Measurements from ENCODE around the gene SPTBN4.

SPTBN4 gene

DNA sequence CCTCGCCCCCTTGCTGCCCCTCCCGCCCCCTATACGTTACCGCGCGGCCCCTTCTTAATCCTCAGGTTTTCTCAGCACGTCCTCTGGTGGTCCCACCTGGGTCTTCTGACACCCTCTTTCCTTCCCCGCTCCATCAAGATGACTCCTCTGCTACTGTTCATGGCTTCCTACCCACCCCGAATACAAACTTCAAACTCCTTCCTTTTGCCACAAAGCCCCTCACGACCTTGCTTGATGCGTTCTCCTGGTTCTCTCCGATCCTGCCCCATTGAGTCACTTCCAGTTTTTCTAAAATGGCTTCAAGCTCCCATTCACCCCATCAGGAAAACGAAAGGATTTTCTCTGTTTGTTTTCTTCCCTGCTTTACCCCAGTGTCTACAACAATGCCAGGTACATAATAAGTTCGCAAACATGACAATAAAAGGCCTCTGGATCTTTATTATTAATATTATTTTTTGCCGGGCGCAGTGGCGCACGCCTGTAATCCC lies 21.9 kb upstream of the SPTBN4 start (continued):
- TF ChIP-seq HIC1 (tag by site-specific recombination; IDR thresholded peaks at IDR 0.05): no peak
- TF ChIP-seq ZSCAN16 (tag by site-specific recombination; IDR thresholded peaks at IDR 0.05): no peak
- no peak for TF ChIP-seq ZNF555 (tag by site-specific recombination; conservative IDR thresholded peaks at IDR 0.05)
- no peak for TF ChIP-seq ZNF530 (tag by site-specific recombination; IDR thresholded peaks at IDR 0.05; ENCODE audit: low read depth)
- 0 out of 2 replicates have a peak, but pooled peaks have one; percentile 35 for TF ChIP-seq ZBTB20 (tag by site-specific recombination; IDR thresholded peaks at IDR 0.05)
- TF ChIP-seq TRIM28 (IDR thresholded peaks at IDR 0.05; ENCODE audit: borderline replicate concordance, low read length): no peak
- 0 out of 2 replicates have a peak, but pooled peaks have one; percentile 45 for TF ChIP-seq SP7 (tag by site-specific recombination; IDR thresholded peaks at IDR 0.05)
- TF ChIP-seq ZBTB8A (tag by site-specific recombination; IDR thresholded peaks at IDR 0.05): no peak; the same call in 1 of the 2 replicates
- TF ChIP-seq ZNF654 (tag by site-specific recombination; IDR thresholded peaks at IDR 0.05; ENCODE audit: low read depth): peak; percentile 56
- peak; percentile 2; the same call in 1 of the 2 replicates for TF ChIP-seq ZNF76 (tag by site-specific recombination; IDR thresholded peaks at IDR 0.05; ENCODE audit: borderline replicate concordance, low read depth)
- TF ChIP-seq ZNF302 (tag by site-specific recombination; IDR thresholded peaks at IDR 0.05; ENCODE audit: low read depth): no peak
- TF ChIP-seq ZNF10 (tag by site-specific recombination; IDR thresholded peaks at IDR 0.05): no peak
- no peak for TF ChIP-seq ZNF391 (tag by site-specific recombination; IDR thresholded peaks at IDR 0.05; ENCODE audit: borderline replicate concordance, low read depth)
- TF ChIP-seq REPIN1 (tag by site-specific recombination; IDR thresholded peaks at IDR 0.05; ENCODE audit: low read depth): no peak
- TF ChIP-seq ZNF138 (tag by site-specific recombination; IDR thresholded peaks at IDR 0.05; ENCODE audit: borderline replicate concordance): no peak
- TF ChIP-seq ZNF140 (tag by site-specific recombination; IDR thresholded peaks at IDR 0.05): no peak
- TF ChIP-seq HOXC10 (CRISPR knock-in tag; IDR thresholded peaks at IDR 0.05): no peak
- no peak for TF ChIP-seq GLIS2 (tag by site-specific recombination; IDR thresholded peaks at IDR 0.05)
- no peak for TF ChIP-seq ZNF624 (tag by site-specific recombination; IDR thresholded peaks at IDR 0.05)
- TF ChIP-seq ZNF677 (tag by site-specific recombination; IDR thresholded peaks at IDR 0.05): no peak
- TF ChIP-seq ZNF660 (tag by site-specific recombination; IDR thresholded peaks at IDR 0.05): no peak
- TF ChIP-seq ZNF184 (tag by site-specific recombination; IDR thresholded peaks at IDR 0.05): no peak
- no peak for TF ChIP-seq ZNF211 (tag by site-specific recombination; IDR thresholded peaks at IDR 0.05; ENCODE audit: low read depth)
- TF ChIP-seq ZNF23 (tag by site-specific recombination; IDR thresholded peaks at IDR 0.05; ENCODE audit: borderline replicate concordance): no peak
- no peak for TF ChIP-seq GFI1B (tag by site-specific recombination; IDR thresholded peaks at IDR 0.05)
- TF ChIP-seq ZNF501 (tag by site-specific recombination; IDR thresholded peaks at IDR 0.05): no peak; the same call in none of the 2 replicates
- no peak for TF ChIP-seq KLF16 (tag by site-specific recombination; IDR thresholded peaks at IDR 0.05)
- TF ChIP-seq ZNF341 (tag by site-specific recombination; IDR thresholded peaks at IDR 0.05; ENCODE audit: low read depth): no peak
- no peak for TF ChIP-seq PRDM10 (tag by site-specific recombination; IDR thresholded peaks at IDR 0.05)
- TF ChIP-seq, protein P1, sequence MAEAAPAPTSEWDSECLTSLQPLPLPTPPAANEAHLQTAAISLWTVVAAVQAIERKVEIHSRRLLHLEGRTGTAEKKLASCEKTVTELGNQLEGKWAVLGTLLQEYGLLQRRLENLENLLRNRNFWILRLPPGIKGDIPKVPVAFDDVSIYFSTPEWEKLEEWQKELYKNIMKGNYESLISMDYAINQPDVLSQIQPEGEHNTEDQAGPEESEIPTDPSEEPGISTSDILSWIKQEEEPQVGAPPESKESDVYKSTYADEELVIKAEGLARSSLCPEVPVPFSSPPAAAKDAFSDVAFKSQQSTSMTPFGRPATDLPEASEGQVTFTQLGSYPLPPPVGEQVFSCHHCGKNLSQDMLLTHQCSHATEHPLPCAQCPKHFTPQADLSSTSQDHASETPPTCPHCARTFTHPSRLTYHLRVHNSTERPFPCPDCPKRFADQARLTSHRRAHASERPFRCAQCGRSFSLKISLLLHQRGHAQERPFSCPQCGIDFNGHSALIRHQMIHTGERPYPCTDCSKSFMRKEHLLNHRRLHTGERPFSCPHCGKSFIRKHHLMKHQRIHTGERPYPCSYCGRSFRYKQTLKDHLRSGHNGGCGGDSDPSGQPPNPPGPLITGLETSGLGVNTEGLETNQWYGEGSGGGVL (tag by site-specific recombination; IDR thresholded peaks at IDR 0.05): no peak
- no peak for TF ChIP-seq ZEB2 (tag by site-specific recombination; IDR thresholded peaks at IDR 0.05)
- TF ChIP-seq, protein P2, sequence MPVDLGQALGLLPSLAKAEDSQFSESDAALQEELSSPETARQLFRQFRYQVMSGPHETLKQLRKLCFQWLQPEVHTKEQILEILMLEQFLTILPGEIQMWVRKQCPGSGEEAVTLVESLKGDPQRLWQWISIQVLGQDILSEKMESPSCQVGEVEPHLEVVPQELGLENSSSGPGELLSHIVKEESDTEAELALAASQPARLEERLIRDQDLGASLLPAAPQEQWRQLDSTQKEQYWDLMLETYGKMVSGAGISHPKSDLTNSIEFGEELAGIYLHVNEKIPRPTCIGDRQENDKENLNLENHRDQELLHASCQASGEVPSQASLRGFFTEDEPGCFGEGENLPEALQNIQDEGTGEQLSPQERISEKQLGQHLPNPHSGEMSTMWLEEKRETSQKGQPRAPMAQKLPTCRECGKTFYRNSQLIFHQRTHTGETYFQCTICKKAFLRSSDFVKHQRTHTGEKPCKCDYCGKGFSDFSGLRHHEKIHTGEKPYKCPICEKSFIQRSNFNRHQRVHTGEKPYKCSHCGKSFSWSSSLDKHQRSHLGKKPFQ (tag by site-specific recombination; IDR thresholded peaks at IDR 0.05): no peak

Data from HEK293 (cell line).